Eye (tissue), 1 donor: ENCODE data around the gene DICER1.

Experiments
- DNase-seq: peaks from one replicate; pipeline ENCODE4 v3.0.0-alpha.2; 2015

Gene DICER1

GRCh38 chr14:95072310-95072905 lies 84.9 kb downstream of the DICER1 start:
- peak; percentile 33 for DNase-seq

- DNase-seq: peak; percentile 80
Observed at GRCh38 chr14:95071649-95072280, 85.6 kb downstream of the DICER1 start.

GRCh38 chr14:95070748-95071435 lies 86.4 kb downstream of the DICER1 start:
- peak; percentile 28 for DNase-seq

GRCh38 chr14:95069547-95069946 lies 87.8 kb downstream of the DICER1 start:
- no peak for DNase-seq

- no peak for DNase-seq
Observed at GRCh38 chr14:95069018-95069417, 88.3 kb downstream of the DICER1 start.

- DNase-seq: no peak
Observed at GRCh38 chr14:95068521-95068920, 88.8 kb downstream of the DICER1 start.

- DNase-seq: peak; percentile 48
Observed at GRCh38 chr14:95068080-95068479, 89.2 kb downstream of the DICER1 start.

GRCh38 chr14:95067526-95067925 lies 89.8 kb downstream of the DICER1 start:
- DNase-seq: no peak

GRCh38 chr14:95066427-95066986 lies 90.8 kb downstream of the DICER1 start:
- no peak for DNase-seq

- DNase-seq: no peak
Observed at GRCh38 chr14:95065411-95065810, 91.9 kb downstream of the DICER1 start.

- DNase-seq: no peak
Observed at GRCh38 chr14:95064734-95065133, 92.6 kb downstream of the DICER1 start.

- DNase-seq: no peak
Observed at GRCh38 chr14:95064256-95064655, 93.1 kb downstream of the DICER1 start.

- no peak for DNase-seq
Observed at GRCh38 chr14:95063391-95063790, 93.9 kb downstream of the DICER1 start.

- no peak for DNase-seq
Observed at GRCh38 chr14:95062946-95063345, 94.4 kb downstream of the DICER1 start.

- no peak for DNase-seq
Observed at GRCh38 chr14:95062220-95062619, 95.1 kb downstream of the DICER1 start.

GRCh38 chr14:95061317-95062093 lies 95.8 kb downstream of the DICER1 start:
- DNase-seq: no peak

- no peak for DNase-seq
Observed at GRCh38 chr14:95059126-95059525, 98.2 kb downstream of the DICER1 start.

- DNase-seq: no peak
Observed at GRCh38 chr14:95058491-95058890, 98.8 kb downstream of the DICER1 start.

- no peak for DNase-seq
Observed at GRCh38 chr14:95057851-95058250, 99.5 kb downstream of the DICER1 start.

GRCh38 chr14:95057147-95057546 lies 100.2 kb downstream of the DICER1 start:
- no peak for DNase-seq

GRCh38 chr14:95056476-95056875 lies 100.9 kb downstream of the DICER1 start:
- no peak for DNase-seq

GRCh38 chr14:95055318-95055717 lies 102.0 kb downstream of the DICER1 start:
- no peak for DNase-seq
